Stimulated activated CD4-positive, alpha-beta T cell treated with anti-CD3 and anti-CD28 coated beads, Interleukin-4, amount 100 ng/mL, for 4 hours (primary cell): ENCODE results near the gene KRTAP21-2.
A peak's percentile ranks its signal among the peaks of the same experiment; 100 is the strongest.
"Not testable (repeated sequence)": the region's sequence is repeated elsewhere in the genome, so short reads cannot be mapped to it uniquely, and the experiment has no call there.

Source experiments
- DNase-seq, 2 experiments: peaks; one replicate each; pipeline ENCODE4 v3.0.0-alpha.2; 2020

Gene KRTAP21-2

DNA sequence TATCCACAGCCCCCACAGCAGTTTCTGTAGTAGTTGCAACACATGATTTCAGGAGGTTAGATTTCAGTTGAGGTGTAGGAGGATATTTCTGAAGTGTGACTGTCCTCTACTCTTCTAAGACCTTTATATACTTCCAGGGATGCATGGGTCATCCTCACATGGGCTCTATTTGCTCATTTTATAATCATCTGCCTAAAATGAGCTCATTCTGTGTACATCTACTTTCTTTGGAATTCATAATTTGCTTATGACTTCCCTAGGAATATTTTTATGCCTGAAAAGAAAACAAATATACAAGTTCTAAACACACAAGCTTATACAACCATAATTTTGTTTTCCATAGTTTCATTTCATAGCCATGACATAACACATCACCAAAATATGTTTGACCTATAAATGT, at the start of gene KRTAP21-2:
Gene KRTAP21-2, minus strand, starts transcription at position 101 of the 400 bp plus-strand sequence. Its CDS starts 57 bp downstream, at position 44.
- no peak for DNase-seq

DNA sequence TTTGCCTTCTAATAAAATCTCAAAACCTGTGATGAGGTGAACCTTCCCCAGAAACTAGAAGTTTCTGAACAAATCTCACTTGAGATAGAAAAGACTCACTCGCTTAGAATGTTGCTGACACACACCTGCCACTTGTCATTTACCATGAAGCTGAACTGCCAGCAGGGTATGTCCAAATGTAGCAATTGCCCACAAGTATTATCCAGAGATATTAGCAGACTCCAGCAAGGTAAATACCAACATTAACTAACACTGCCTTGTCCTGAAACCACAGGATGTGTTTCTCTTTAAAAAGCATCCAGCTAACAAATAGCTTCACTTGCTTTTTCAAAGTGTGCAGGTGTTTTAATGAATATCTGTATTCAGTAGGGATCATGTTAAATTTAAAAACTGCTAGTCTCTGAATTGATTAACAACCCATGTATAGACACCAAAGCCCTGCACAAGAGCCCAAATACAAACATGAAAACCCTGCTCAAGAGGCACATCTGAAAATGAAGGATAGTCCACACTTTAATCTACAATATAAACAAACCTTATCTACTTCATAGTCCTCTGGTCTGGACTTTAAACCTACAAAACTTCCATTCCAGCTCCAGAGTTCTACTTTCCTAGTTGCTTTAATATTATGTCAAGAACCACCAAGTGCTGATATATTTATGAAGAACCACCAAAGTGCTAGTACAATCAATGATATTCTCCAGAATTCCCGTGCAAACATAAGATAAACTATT, 46.7 kb upstream of the KRTAP21-2 start:
- no peak for DNase-seq

DNA sequence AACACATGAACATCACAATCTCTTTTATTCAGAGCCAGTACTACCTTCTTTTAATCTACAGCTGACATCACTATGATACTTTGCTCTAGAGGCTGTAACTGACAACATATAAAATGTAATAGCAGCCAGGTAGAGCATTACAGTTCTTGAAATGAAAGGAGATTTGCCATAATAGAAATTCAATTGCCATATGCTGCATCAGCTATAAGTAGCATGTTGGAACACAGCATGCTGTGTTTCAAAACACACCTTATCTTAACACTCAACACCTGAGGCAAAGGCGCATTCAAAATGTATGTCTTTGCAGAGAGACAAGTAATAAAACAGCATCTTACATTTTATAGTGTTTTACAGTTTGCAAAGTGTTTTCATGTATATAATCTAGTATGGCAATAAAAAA, 32.2 kb upstream of the KRTAP21-2 start:
- no peak for DNase-seq

- no peak for DNase-seq
Observed at GRCh38 chr21:30769724-30770431, 22.8 kb upstream of the KRTAP21-2 start.

- no peak for DNase-seq
Observed at GRCh38 chr21:30760776-30761175, 13.7 kb upstream of the KRTAP21-2 start.

DNA sequence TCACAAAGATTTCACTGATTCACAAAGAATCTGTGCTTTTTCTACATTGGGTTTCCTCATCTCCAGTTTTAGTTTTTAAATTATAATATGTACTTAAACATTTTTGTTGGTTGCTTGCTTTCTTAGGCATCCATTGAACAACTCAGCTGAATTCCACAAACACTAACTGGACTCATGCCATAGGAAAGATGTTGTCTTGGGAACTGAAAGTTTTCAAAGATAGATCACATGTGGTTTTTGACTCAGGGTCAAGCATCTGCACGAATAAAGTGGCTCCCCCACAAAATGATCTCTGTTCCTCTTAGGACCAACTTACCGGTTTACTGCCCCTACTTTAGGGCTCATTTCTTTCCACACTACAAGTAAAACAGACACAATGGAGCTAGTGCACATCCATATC, 11.2 kb upstream of the KRTAP21-2 start:
- DNase-seq, result no peak

- not testable (repeated sequence) for DNase-seq
Observed at GRCh38 chr21:30755328-30755727, 8.3 kb upstream of the KRTAP21-2 start, which contains the start of gene KRTAP21-1. TSS of gene KRTAP21-1 (minus strand) at chr21:30755428. CDS start at chr21:30755378, 50 bp downstream.

GRCh38 chr21:30740462-30740861, 6.6 kb downstream of the KRTAP21-2 start:
- no peak for DNase-seq

GRCh38 chr21:30733026-30733425, 14.0 kb downstream of the KRTAP21-2 start:
- DNase-seq, result no peak

DNA sequence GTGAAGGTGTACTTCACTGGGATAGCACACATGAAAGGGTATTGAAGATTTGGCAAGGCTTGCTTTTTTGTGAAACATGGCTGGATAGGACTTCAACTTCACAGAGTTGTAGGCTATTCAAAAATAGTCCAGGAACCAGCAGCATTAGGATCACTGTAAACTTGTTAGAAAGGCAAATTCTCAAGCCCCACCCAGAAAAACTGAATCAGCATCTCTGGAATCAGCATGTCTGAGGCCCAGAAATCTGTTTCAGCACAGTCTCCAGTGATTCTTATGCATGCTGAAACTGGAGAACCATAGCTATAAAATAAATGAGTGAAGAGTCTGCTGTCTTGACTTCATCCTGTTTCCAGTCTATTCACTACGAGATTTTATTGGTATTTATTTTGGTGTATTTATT, 20.3 kb downstream of the KRTAP21-2 start:
- DNase-seq, result no peak

DNA sequence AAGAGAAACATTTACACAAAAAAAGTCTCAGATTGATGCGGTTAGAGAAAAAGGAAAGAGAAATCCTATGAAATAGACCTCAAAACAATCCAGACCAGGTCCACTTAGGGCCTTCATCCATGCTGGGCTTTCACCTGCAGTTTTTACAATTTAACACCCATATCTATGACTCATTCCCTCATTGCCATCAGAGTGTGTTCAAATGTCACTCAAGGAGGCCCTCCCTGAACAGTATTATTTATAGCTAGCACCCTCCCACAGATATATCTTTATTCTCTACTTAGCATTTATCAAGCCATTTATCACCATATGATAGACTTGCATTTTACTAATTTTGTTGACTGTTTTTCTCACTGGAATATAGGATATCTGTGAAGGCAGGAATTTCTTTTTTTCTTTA, 27.7 kb downstream of the KRTAP21-2 start:
- DNase-seq, result no peak

DNA sequence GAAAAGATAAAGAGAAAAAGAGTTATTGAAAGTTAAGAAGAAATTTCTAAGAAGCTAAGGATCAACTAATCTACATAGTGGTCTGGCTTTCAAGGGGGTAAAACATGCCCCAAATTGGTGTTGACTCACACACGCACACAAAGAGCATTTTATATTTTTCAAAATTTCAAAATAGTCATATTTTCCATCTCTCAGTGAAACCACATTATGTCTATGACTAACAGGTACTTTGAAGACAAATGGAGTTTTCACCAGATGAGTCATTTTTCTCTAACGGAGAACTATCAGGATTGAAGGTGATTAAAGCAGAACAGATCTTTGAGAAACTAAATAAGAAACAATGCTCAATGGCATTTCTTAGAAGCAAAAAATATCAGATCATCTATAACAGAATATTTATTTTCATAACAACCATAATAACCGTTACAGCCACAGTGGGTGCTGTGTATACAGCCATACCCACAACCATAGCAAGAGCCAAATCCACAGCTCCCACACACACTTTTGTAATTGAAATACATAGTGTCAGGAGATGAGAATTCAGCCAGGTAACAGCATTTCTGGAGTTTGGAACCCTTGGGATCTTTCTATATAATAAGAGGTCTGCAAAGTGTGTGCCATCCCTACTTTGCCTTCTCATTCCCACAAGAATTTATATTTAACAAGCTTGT, 28.7 kb downstream of the KRTAP21-2 start, which contains the start of gene KRTAP21-3:
Gene KRTAP21-3, minus strand, starts transcription at position 539 of the 671 bp plus-strand sequence. Its CDS starts 18 bp downstream, at position 521.
- peak in 1 of 2 experiments; percentile 11 for DNase-seq

GRCh38 chr21:30717105-30717504, 30.0 kb downstream of the KRTAP21-2 start:
- no peak for DNase-seq

DNA sequence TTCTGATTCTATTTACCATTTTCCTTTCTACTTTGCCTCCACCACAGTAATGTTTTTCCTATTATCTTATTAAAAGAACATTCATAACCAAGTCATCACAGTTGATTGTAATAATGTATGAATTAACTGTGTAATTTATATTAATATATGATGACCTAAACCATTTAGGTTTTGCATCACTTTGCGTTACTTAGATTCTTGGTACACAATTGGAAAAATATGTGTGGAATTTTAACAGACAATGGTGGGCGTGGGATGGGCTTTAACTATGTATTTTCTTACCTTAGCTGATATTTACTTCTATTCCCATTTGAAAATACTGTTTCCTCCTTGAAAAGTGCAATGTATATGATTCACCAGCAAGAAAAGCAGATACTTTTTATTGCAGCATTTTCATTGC, 32.1 kb downstream of the KRTAP21-2 start:
- DNase-seq, result no peak

- DNase-seq, result no peak
Observed at GRCh38 chr21:30714456-30714855, 32.6 kb downstream of the KRTAP21-2 start.

- DNase-seq, result no peak
Observed at GRCh38 chr21:30713766-30714165, 33.3 kb downstream of the KRTAP21-2 start.

DNA sequence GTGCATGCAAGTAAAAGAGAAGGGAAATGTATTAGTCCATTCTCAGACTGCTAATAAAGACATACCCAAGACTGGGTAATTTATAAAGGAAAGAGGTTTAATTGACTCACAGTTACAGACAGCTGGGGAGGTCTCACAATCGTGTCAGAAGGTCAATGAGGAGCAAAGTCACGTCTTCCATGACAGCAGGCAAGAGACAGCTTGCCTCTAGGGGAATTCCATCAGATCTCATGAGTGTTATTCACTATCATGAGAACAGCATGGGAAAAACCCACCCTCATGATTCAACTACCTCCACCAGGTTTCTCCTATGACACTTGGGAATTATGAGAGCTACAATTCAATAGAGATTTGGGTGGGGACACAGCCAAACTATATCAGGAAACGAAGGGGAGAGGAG, 36.6 kb downstream of the KRTAP21-2 start:
- peak; percentile 7 to 44 for DNase-seq

- DNase-seq, result no peak
Observed at GRCh38 chr21:30707409-30707808, 39.6 kb downstream of the KRTAP21-2 start.
